WTC11 (cell line): ENCODE measurements around the gene SMYD1.

ENCODE experiments used
- MLX ChIP-seq: sonication (generic); formaldehyde crosslinking; IDR thresholded peaks from 2 replicates; pipeline ENCODE4 v1.8.1; 2023; ENCODE audit warnings: mild to moderate bottlenecking, missing genetic modification reagents, moderate library complexity
- NFYB ChIP-seq: sonication (generic); formaldehyde crosslinking; conservative IDR thresholded peaks from 2 replicates; pipeline ENCODE4 v1.8.0; 2022; ENCODE audit warnings: low read depth, missing genetic modification reagents
- SP1 ChIP-seq: sonication (generic); formaldehyde crosslinking; conservative IDR thresholded peaks from 2 replicates; pipeline ENCODE4 v1.8.1; 2022; ENCODE audit warnings: missing genetic modification reagents
- TEAD1 ChIP-seq: sonication (generic); formaldehyde crosslinking; IDR thresholded peaks from 2 replicates; pipeline ENCODE4 v1.8.0; 2022; ENCODE audit warnings: mild to moderate bottlenecking, missing genetic modification reagents
- ZSCAN18 ChIP-seq: fragments of 250-450 bp; sonication (Bioruptor Pico); IDR thresholded peaks from 2 replicates; pipeline ENCODE4 v2.1.2; 2022; ENCODE audit warnings: mild to moderate bottlenecking, moderate library complexity
- TF ChIP-seq, protein P1 (sequence below): sonication (generic); formaldehyde crosslinking; IDR thresholded peaks from 2 replicates; pipeline ENCODE4 v1.8.0; 2022; ENCODE audit warnings: mild to moderate bottlenecking, missing genetic modification reagents
- TF ChIP-seq, protein P2 (sequence below): sonication (generic); formaldehyde crosslinking; IDR thresholded peaks from 2 replicates; pipeline ENCODE4 v1.8.1; 2023; ENCODE audit warnings: mild to moderate bottlenecking, missing genetic modification reagents
- TF ChIP-seq, protein P3 (sequence below): fragments of 200-600 bp; IDR thresholded peaks from 2 replicates; pipeline ENCODE4 v1.8.0; 2022; ENCODE audit warnings: antibody characterized with exemption
- TF ChIP-seq, protein P4 (sequence below): sonication (generic); formaldehyde crosslinking; IDR thresholded peaks from 2 replicates; pipeline ENCODE4 v1.8.1; 2023; ENCODE audit warnings: mild to moderate bottlenecking, missing genetic modification reagents
- TF ChIP-seq, protein P5 (sequence below): sonication (generic); formaldehyde crosslinking; IDR thresholded peaks from 2 replicates; pipeline ENCODE4 v1.8.1; 2023; ENCODE audit warnings: mild to moderate bottlenecking, missing genetic modification reagents, moderate library complexity

- TF ChIP-seq TEAD1 (CRISPR knock-in tag) (no peak), NFYB (no peak), ZSCAN18 (CRISPR knock-in tag) (no peak), SP1 (CRISPR knock-in tag) (no peak), MLX (CRISPR knock-in tag) (no peak)
- TF ChIP-seq, protein P1, sequence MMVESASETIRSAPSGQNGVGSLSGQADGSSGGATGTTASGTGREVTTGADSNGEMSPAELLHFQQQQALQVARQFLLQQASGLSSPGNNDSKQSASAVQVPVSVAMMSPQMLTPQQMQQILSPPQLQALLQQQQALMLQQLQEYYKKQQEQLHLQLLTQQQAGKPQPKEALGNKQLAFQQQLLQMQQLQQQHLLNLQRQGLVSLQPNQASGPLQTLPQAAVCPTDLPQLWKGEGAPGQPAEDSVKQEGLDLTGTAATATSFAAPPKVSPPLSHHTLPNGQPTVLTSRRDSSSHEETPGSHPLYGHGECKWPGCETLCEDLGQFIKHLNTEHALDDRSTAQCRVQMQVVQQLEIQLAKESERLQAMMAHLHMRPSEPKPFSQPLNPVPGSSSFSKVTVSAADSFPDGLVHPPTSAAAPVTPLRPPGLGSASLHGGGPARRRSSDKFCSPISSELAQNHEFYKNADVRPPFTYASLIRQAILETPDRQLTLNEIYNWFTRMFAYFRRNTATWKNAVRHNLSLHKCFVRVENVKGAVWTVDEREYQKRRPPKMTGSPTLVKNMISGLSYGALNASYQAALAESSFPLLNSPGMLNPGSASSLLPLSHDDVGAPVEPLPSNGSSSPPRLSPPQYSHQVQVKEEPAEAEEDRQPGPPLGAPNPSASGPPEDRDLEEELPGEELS (CRISPR knock-in tag) = no peak
- TF ChIP-seq, protein P2, sequence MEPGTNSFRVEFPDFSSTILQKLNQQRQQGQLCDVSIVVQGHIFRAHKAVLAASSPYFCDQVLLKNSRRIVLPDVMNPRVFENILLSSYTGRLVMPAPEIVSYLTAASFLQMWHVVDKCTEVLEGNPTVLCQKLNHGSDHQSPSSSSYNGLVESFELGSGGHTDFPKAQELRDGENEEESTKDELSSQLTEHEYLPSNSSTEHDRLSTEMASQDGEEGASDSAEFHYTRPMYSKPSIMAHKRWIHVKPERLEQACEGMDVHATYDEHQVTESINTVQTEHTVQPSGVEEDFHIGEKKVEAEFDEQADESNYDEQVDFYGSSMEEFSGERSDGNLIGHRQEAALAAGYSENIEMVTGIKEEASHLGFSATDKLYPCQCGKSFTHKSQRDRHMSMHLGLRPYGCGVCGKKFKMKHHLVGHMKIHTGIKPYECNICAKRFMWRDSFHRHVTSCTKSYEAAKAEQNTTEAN (CRISPR knock-in tag) = no peak
- TF ChIP-seq, protein P3, sequence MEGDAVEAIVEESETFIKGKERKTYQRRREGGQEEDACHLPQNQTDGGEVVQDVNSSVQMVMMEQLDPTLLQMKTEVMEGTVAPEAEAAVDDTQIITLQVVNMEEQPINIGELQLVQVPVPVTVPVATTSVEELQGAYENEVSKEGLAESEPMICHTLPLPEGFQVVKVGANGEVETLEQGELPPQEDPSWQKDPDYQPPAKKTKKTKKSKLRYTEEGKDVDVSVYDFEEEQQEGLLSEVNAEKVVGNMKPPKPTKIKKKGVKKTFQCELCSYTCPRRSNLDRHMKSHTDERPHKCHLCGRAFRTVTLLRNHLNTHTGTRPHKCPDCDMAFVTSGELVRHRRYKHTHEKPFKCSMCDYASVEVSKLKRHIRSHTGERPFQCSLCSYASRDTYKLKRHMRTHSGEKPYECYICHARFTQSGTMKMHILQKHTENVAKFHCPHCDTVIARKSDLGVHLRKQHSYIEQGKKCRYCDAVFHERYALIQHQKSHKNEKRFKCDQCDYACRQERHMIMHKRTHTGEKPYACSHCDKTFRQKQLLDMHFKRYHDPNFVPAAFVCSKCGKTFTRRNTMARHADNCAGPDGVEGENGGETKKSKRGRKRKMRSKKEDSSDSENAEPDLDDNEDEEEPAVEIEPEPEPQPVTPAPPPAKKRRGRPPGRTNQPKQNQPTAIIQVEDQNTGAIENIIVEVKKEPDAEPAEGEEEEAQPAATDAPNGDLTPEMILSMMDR = no peak
- TF ChIP-seq, protein P4, sequence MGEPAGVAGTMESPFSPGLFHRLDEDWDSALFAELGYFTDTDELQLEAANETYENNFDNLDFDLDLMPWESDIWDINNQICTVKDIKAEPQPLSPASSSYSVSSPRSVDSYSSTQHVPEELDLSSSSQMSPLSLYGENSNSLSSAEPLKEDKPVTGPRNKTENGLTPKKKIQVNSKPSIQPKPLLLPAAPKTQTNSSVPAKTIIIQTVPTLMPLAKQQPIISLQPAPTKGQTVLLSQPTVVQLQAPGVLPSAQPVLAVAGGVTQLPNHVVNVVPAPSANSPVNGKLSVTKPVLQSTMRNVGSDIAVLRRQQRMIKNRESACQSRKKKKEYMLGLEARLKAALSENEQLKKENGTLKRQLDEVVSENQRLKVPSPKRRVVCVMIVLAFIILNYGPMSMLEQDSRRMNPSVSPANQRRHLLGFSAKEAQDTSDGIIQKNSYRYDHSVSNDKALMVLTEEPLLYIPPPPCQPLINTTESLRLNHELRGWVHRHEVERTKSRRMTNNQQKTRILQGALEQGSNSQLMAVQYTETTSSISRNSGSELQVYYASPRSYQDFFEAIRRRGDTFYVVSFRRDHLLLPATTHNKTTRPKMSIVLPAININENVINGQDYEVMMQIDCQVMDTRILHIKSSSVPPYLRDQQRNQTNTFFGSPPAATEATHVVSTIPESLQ (CRISPR knock-in tag) = no peak
- TF ChIP-seq, protein P5, sequence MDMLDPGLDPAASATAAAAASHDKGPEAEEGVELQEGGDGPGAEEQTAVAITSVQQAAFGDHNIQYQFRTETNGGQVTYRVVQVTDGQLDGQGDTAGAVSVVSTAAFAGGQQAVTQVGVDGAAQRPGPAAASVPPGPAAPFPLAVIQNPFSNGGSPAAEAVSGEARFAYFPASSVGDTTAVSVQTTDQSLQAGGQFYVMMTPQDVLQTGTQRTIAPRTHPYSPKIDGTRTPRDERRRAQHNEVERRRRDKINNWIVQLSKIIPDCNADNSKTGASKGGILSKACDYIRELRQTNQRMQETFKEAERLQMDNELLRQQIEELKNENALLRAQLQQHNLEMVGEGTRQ = no peak
Measured at GRCh38 chr2:88128654-88129312, 61.2 kb downstream of the SMYD1 start.
